ENCODE data around the gene RPTN.

RPTN gene

GRCh38 chr1:152112885-152113432, 46.1 kb downstream of the RPTN start:
- DNase-seq (ENCODE audit: extremely low spot score), result no peak
- TF ChIP-seq CTCF (IDR thresholded peaks at IDR 0.05; ENCODE audit: control extremely low read depth, extremely low read depth, low read depth, missing control alignments), result no peak
- ChIA-PET CTCF (no interaction called here), POLR2A (no interaction called here)

- TF ChIP-seq CTCF (IDR thresholded peaks at IDR 0.05; ENCODE audit: control extremely low read depth, extremely low read depth, low read depth, missing control alignments), result no peak
- POLR2A ChIA-PET, result no interaction called here
- CTCF ChIA-PET, result interaction anchor here (1.3 kb wide), 1 partner anchor 50 kb away, joined by 4 read pairs; no protein-coding TSS in a partner anchor
- no peak for DNase-seq (ENCODE audit: extremely low spot score)
Measured at GRCh38 chr1:152112101-152112884, 46.7 kb downstream of the RPTN start.

GRCh38 chr1:152111515-152111968, 47.5 kb downstream of the RPTN start:
- ChIA-PET CTCF (interaction anchor here (1.3 to 1.5 kb wide), 3 partner anchors 51 to 74 kb away, joined by 3 to 4 read pairs (median 4); no protein-coding TSS in a partner anchor), POLR2A (no interaction called here)
- no peak for DNase-seq (ENCODE audit: extremely low spot score)
- no peak for TF ChIP-seq CTCF (IDR thresholded peaks at IDR 0.05; ENCODE audit: control extremely low read depth, extremely low read depth, low read depth, missing control alignments)

GRCh38 chr1:152110860-152111514, 48.0 kb downstream of the RPTN start:
- DNase-seq (ENCODE audit: extremely low spot score), result peak; percentile 26
- ChIA-PET POLR2A (no interaction called here), CTCF (interaction anchor here (1.3 to 2.2 kb wide), 5 partner anchors 51 to 77 kb away, joined by 3 to 5 read pairs (median 4); no protein-coding TSS in a partner anchor)
- no peak for TF ChIP-seq CTCF (IDR thresholded peaks at IDR 0.05; ENCODE audit: control extremely low read depth, extremely low read depth, low read depth, missing control alignments)

GRCh38 chr1:152110365-152110859, 48.6 kb downstream of the RPTN start:
- ChIA-PET CTCF (interaction anchor here (1.3 to 2.2 kb wide), 4 partner anchors 57 to 78 kb away, joined by 3 to 5 read pairs (median 4); no protein-coding TSS in a partner anchor), POLR2A (no interaction called here)
- no peak for DNase-seq (ENCODE audit: extremely low spot score)
- no peak for TF ChIP-seq CTCF (IDR thresholded peaks at IDR 0.05; ENCODE audit: control extremely low read depth, extremely low read depth, low read depth, missing control alignments)

- ChIA-PET CTCF (interaction anchor here (1.4 to 2.2 kb wide), 2 partner anchors 74 to 79 kb away, joined by 4 to 5 read pairs; no protein-coding TSS in a partner anchor), POLR2A (no interaction called here)
- TF ChIP-seq CTCF (IDR thresholded peaks at IDR 0.05; ENCODE audit: control extremely low read depth, extremely low read depth, low read depth, missing control alignments), result no peak
- no peak for DNase-seq (ENCODE audit: extremely low spot score)
Measured at GRCh38 chr1:152109998-152110294, 49.1 kb downstream of the RPTN start.

Measured in GM10248 (cell line).